AG10803 (cell line): ENCODE results near the gene ABCA5.
"Not testable (repeated sequence)": the region's sequence is repeated elsewhere in the genome, so short reads cannot be mapped to it uniquely, and the experiment has no call there.

Experiments
- DNase-seq: peaks from one replicate; pipeline ENCODE4 v3.0.0; 2010; ENCODE audit warnings: low read depth
- H3K4me3 ChIP-seq: 2 replicates; pipeline ENCODE4 v1.5.1; 2011; ENCODE audit warnings: mild to moderate bottlenecking, low read length, control low read depth
- TF ChIP-seq, protein P1 (sequence below): conservative IDR thresholded peaks from 2 replicates; pipeline ENCODE4 v1.5.1; 2011; ENCODE audit warnings: mild to moderate bottlenecking, low read length, control low read depth, inconsistent platforms

ABCA5 gene

DNA sequence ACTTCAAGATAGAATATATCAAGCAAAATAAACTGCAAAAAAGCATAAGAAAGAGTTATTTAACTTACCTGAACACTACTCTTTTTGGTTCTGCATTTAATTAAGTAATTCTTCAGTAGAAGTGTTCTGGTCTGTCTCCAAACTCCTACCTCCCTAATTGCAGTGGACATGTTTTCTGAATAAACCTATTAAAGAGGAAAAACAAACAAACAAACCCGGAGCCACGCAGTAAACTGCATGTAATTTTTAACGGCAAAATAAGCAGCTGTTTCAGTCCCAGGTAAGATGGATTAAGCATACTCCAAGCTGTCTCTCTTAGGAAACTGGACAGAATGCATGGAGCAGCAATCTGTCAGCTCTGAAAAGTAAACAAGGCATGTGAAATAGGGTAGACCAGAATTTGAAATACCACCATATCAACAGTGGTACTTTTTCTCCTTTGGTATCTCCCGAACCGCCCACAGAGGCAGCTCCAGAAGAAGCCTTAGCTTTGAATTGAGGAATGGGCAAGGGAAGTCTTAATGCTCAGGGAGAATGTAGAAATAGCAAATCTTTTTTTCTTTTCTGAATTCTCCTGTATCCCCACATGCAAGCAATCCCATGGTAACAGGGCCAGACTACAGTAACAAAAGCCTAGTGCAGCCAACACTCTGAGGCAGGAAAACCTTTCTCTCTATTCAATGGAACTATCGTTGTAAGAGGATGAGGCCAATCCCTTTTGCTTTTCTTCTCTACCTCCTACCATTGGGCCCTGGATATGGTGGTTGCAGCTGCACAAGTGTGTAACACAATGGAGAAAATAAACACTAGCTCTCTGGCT, 12.5 kb downstream of the ABCA5 start:
- DNase-seq, result no peak
- H3K4me3 ChIP-seq, result no peak overlapping the region
- TF ChIP-seq, protein P1, sequence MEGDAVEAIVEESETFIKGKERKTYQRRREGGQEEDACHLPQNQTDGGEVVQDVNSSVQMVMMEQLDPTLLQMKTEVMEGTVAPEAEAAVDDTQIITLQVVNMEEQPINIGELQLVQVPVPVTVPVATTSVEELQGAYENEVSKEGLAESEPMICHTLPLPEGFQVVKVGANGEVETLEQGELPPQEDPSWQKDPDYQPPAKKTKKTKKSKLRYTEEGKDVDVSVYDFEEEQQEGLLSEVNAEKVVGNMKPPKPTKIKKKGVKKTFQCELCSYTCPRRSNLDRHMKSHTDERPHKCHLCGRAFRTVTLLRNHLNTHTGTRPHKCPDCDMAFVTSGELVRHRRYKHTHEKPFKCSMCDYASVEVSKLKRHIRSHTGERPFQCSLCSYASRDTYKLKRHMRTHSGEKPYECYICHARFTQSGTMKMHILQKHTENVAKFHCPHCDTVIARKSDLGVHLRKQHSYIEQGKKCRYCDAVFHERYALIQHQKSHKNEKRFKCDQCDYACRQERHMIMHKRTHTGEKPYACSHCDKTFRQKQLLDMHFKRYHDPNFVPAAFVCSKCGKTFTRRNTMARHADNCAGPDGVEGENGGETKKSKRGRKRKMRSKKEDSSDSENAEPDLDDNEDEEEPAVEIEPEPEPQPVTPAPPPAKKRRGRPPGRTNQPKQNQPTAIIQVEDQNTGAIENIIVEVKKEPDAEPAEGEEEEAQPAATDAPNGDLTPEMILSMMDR, result no peak

DNA sequence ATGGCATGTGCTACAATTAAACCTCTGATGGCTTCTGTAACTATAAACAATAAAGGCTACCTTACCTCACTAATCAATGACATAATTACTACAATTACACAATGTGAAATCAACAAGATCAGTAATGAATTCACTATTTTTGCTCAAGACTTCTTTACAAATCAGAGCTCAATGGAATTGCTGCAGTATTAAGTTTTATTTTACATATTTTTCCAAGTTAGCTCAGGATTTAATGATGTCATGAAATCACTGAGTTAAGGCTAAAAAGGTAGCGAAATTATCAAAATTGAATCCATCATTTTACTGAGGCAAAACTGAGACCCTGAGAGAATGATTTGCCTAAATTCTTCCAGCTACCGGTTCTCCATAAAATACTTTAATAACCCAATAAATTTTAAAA, 21.8 kb downstream of the ABCA5 start:
- no peak for DNase-seq
- H3K4me3 ChIP-seq, result no peak overlapping the region
- TF ChIP-seq, protein P1, result no peak

DNA sequence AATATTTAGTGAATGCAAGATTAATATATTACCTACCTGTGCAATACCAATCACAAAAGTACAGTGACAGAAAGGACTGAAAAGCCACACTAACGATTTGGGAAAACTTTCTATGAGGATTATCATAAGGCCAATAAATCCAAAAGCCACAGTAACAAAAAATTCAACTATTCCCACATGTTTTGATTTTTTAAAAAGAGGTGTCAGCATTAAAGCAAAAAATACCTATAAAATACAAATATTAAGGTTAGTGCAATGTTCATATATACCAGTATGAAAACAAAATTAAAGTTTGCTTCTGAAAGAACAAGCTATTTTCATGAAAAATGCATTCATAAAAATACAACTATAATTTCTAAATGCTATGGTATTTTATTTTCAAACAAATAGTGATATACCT, 24.3 kb downstream of the ABCA5 start:
- TF ChIP-seq, protein P1, result no peak
- no peak for DNase-seq
- H3K4me3 ChIP-seq, result no peak overlapping the region

DNA sequence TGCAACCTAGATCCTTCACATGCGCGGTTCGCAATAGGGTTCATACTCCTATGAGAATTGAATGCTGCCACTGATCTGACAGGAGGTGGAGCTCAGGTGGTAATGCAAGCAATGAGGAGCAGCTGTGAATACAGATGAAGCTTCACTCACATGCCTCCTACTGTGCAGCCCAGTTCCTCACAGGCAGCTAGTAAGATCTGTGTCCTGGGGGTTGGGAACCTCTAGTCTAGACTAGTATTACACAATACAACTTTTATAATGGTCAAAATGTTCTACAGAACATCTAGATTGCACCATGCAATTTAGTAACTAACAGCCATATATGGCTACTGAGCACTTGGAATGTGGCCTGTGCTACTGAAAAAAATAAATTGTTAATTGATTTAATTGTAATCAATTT, 26.7 kb downstream of the ABCA5 start:
- TF ChIP-seq, protein P1, result no peak
- H3K4me3 ChIP-seq, result no peak overlapping the region
- DNase-seq, result no peak

DNA sequence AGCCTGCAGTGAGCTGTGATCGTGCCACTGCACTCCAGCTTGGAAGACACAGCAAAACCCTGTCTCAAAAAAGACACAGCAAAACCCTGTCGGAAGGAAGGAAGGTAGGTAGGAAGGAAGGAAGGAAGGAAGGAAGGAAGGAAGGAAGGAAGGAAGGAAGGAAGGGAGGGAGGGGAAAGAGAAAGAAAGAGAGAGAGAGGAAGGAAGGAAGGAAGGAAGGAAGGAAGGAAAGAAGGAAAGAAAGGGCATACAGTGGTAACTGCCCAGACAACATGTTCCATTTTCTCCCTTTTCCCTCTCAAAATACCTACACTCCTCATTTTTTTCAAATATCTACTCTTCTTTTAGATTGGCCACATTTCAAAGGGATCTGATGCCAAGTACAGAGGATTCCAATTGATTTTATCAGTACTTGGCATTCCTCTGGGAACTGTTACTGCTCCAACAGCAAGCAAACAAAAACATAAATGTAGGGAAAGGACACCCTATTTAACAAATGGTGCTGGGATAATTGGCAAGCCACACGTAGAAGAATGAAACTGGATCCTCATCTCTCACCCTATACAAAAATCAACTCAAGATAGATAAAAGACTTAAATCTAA, 28.7 kb downstream of the ABCA5 start:
- DNase-seq, result not testable (repeated sequence)

DNA sequence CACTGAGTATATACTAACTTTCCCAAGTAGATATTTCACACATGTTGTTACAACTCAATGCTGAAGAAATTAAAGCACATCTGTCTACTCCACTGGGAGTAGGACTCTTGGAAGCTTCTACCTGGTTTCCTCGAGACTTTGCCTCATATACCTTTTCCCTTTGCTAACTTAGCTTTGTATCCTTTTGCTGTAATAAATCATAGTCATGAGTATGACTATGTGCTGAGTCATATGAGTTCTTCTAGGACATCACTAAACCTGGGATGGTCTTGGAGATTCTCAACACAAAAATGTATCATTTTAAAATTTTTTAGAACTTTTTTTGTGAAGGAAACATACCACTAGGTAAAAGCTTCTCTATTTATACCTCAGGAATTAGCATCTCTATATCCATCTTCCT, 39.8 kb downstream of the ABCA5 start:
- DNase-seq, result no peak
- no peak overlapping the region for H3K4me3 ChIP-seq
- TF ChIP-seq, protein P1, result no peak

More for the DNA sequence above, 28.7 kb downstream of the ABCA5 start:
- not testable (repeated sequence) for H3K4me3 ChIP-seq

DNA sequence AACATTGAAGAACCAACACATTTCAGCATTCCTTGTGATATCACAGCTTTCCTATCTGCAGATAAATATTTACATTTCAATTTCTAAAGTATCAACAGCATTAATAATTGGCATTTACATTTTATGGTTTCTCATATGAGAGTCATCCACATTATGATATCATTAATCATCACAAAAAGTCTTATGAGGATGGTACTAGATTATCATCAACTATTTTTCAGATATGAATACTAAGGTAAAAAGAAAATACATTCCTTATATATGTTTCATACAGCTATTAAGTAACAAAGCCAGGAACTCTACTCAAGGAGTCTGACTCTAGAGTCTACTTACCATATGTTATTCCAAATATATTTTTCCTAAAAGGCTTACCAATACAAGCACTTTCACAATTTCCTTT, 40.7 kb downstream of the ABCA5 start:
- DNase-seq, result no peak
- TF ChIP-seq, protein P1, result no peak
- no peak overlapping the region for H3K4me3 ChIP-seq
